NK-92 treated with Interleukin-12 subunit alpha and Interleukin-12 subunit beta, amount 100 ng/mL, for 24 hours (cell line): ENCODE results near the gene AZGP1.
"Not testable (repeated sequence)": the region's sequence is repeated elsewhere in the genome, so short reads cannot be mapped to it uniquely, and the experiment has no call there.

Source experiments
- DNase-seq: peaks from one replicate; lab custom pipeline; 2025; lab: John Stamatoyannopoulos, UW

AZGP1 gene

GRCh38 chr7:99950819-99951218 is 25.0 kb downstream of the AZGP1 start:
- not testable (repeated sequence) for DNase-seq

- no peak for DNase-seq
Observed at GRCh38 chr7:99949645-99950228, 26.1 kb downstream of the AZGP1 start.

DNA sequence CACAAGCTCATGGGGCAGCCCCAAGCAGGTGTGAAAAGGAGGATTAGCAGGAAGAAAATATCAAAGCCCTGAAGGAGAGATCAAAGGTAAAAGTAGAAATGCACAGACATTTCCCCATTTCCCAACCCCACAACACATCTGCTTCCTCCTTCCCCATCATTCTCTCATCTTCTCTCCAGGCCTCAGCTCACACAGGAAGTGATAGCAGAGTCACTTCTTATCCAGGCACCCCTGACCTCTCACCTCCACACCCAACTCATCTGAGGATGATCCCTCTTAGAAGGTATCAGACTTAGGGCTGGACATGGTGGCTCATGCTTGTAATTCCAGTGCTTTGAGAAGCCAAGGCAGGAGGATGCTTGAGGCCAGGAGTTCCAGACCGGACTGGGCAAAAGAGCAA is 28.2 kb downstream of the AZGP1 start:
- DNase-seq, result no peak

DNA sequence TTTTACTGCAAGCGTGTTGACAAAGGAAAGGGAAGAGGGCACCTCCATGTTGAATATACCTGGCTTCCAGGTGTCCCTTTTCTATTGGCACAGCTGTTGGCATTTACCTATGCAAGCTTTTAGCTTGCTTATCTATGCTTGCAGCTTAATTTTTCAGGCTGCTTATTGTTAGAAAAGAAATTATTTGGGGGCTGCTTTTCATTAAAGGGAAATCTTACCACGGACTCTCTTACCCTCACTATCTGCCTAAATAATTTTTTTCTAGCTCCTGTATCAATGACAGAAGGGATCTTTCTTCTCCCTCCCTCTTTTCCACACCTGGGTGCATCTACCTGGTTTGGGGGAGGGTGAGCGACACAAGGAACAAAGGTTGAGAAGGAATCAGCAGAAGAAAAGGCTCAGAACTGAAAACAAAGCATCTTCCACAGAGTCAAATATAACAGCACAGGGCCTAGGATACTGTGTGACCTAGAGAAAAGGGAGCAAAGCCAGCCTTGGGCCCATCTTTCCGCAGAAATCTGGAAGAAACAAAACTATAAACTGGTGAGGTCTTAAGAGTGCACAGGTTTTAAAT is 31.2 kb downstream of the AZGP1 start:
- no peak for DNase-seq

DNA sequence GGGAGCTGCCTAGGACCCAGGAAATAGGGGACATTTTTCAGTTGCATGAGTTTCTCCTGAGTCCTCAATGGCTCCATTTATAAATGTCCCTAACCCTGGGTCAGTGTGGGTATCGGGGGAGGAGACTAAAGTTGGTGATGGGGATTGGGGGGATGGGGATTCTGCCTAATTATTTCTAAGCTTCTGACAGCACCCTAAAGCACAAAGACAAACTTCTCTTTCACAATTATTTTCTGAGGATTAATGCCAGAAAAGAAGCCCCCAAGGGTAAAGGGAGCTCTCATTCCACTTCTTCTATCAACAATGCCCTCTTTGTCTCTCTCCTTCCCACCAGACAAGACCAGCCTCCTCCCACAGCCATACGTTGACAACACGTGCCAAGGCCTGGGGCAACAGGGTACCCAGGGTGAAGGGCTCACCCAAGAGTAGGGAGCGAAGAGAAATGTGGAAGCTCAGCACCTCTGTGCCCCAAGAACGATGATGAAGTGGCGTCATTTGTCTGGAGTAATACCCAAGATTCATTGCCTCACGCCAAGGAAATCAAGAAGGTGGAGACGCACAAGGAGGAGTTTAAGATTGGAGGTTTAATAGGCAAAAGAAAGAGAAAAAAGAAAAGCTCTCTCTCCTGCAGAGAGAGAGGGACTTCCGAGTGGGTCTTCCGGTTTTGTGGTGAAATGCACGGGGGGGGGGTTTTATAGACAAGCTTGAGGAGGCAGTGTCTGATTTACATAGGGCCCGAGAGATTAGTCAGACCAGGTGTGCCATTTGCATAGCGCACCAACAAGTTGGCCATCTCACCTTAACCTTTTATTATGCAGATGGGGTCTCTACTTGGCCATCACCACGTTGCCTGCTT is 32.0 kb downstream of the AZGP1 start:
- no peak for DNase-seq

GRCh38 chr7:99938296-99938695 is 37.5 kb downstream of the AZGP1 start:
- no peak for DNase-seq

GRCh38 chr7:99935009-99935408 is 40.8 kb downstream of the AZGP1 start:
- DNase-seq, result not testable (repeated sequence)

GRCh38 chr7:99930376-99930775 is 45.5 kb downstream of the AZGP1 start:
- no peak for DNase-seq

DNA sequence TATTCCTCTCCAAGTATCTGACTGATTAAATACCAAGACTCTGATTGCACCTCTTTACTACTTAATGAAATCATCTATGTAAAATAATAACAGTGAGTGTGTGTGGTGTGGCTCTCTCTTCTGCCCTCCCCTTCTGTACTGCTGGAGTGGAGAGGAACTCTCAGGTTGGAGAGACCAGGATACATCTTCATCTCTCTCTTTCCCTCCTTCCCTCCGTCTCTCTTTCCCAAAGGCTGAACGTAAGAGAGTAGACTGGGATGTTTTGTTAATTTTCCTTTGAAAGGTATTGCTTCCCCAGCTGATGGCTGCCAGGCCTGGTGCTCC is 46.1 kb downstream of the AZGP1 start:
- DNase-seq, result no peak

GRCh38 chr7:99928994-99929729 is 46.7 kb downstream of the AZGP1 start, which contains the start of gene GJC3:
Gene GJC3, minus strand, starts transcription at chr7:99929620. Its CDS starts 0 bp downstream, at chr7:99929620.
- no peak for DNase-seq

GRCh38 chr7:99928188-99928587 is 47.6 kb downstream of the AZGP1 start:
- no peak for DNase-seq

DNA sequence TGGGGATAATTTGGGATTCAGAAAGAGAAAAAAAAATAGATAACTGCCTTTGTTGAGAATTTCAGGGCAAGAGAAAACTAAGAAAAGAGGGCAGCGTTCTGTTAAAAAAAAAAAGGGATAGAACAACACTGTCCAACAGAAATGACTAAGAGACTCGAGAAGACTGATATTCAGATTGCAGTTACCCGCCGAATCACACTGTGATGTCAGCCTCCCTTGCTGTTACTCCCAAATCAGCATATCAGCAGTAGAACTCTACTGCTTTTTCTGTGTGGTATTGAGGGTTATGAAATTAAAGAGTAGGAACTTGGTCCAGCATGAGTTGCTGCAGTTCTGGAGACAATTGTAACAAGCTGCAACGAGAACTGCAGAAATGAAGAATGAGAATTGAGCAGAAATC is 48.3 kb downstream of the AZGP1 start:
- DNase-seq, result no peak

DNA sequence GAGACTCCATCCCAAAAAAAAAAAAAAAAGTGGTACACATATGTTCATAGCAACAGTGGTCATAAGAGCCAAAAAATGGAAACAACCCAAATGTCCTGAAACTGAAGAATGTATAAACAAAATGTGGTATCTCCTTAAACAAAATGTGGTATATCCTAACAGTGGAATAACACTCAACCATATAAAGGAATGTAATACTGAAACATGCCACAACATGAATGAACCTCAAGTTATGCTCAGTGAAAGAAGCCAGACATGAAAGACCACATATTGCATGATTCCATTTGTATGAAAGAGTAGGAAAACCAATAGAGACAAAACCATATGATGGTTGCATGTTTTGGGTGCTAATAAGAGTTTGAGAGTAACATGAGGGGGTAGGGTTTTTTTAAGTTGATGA is 49.5 kb downstream of the AZGP1 start:
- no peak for DNase-seq

DNA sequence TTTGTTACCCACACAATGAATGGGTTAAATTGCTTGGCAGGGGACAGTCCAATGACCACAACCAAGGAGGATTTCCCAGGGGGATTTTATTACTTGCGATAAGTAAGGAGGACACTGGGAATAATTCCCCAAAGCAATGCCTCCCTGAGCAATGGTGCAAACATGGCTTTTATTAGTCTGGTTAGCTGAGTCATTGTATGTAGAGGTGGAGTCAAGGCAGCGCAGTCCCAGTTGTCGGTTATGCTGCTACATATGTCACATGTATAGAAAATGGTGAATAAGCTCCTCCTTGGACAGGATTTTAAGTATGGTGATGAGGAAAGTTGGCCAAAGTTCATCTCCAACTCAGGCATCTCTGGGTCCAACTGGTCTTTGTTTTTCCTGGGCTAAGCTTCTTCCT is 52.6 kb downstream of the AZGP1 start:
- no peak for DNase-seq

DNA sequence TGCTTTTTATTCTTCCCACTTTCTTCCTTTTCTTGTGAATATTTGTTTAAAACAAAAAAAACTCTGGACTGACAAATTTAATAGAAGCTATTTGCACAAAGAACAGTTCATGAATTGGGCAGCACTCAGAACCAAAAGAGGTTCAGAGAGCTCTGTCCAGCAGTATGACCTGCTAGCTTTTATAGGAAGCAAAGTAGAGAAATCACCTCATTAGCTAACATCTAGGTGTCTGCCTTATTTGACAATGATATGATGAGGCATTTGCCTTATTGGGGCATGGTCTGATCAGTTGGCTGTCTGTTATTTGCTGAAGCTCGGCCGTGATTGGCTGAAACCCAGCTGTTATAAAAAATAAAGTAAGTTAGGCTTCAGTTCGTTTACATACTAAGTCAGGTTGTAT is 55.7 kb downstream of the AZGP1 start:
- no peak for DNase-seq

- DNase-seq, result no peak
Observed at GRCh38 chr7:99919814-99920112, 56.1 kb downstream of the AZGP1 start.

- DNase-seq, result peak; percentile 95
Observed at GRCh38 chr7:99918959-99919813, 56.6 kb downstream of the AZGP1 start, which contains the start of gene TRIM4. Gene TRIM4, minus strand, starts transcription at chr7:99919530. Its CDS starts 129 bp downstream, at chr7:99919401.
